Heart right ventricle (tissue), 16 donors: ENCODE results near the gene JMJD8. TPM values are rescaled to one million over a fixed set of nuclear protein-coding genes. Genes with fewer than 3 reads are reported as not detected.

ENCODE experiments used
- ATAC-seq, 8 donors: fragments of 200-7000 bp; cut with Tn5 transposase; one replicate each; pipeline ENCODE4 v1.9.1; 2020; ENCODE audit warnings: mild to moderate bottlenecking in 8 of 8, moderate library complexity in 8 of 8, moderate number of reproducible peaks in 1 of 8
- DNase-seq, 2 donors: peaks; one replicate each; pipeline ENCODE4 v3.0.0-alpha.2; 2020
- H3K27ac ChIP-seq, 10 donors: fragments of 200-600 bp; sonication (generic) in 2 of 10; one replicate each; pipeline versions ENCODE4 v1.5.0 to v1.8.0; 2020 to 2022; ENCODE audit warnings: mild to moderate bottlenecking in 3 of 10
- H3K27me3 ChIP-seq, 7 donors: fragments of 200-600 bp; one replicate each; pipeline ENCODE4 v1.8.0; 2021 to 2022; ENCODE audit warnings: mild to moderate bottlenecking in 2 of 7
- H3K36me3 ChIP-seq, 9 donors: fragments of 200-600 bp; sonication (generic) in 1 of 9; one replicate each; pipeline versions ENCODE4 v1.5.0 to v1.8.0; 2020 to 2022; ENCODE audit warnings: mild to moderate bottlenecking in 2 of 9
- H3K4me1 ChIP-seq, 9 donors: fragments of 200-600 bp; sonication (generic) in 1 of 9; one replicate each; pipeline versions ENCODE4 v1.5.0 to v1.8.0; 2020 to 2022; ENCODE audit warnings: mild to moderate bottlenecking in 4 of 9
- H3K4me3 ChIP-seq, 10 donors: fragments of 200-600 bp; sonication (generic) in 2 of 10; one replicate each; pipeline versions ENCODE4 v1.5.0 to v1.8.0; 2020 to 2022; ENCODE audit warnings: mild to moderate bottlenecking in 7 of 10, moderate library complexity in 2 of 10
- H3K9me3 ChIP-seq, 11 donors: fragments of 200-600 bp in 10 of 11; sonication (generic) in 2 of 11; one replicate each; pipeline versions ENCODE4 v1.5.0 to v1.8.0; 2013 to 2022; ENCODE audit warnings: mild to moderate bottlenecking in 2 of 11, control low read depth in 1 of 11, moderate library complexity in 1 of 11
- CTCF ChIP-seq, 9 donors: fragments of 200-600 bp; sonication (generic) in 2 of 9; IDR thresholded peaks; one replicate each; pipeline versions ENCODE4 v1.5.0 to v1.8.0; 2021 to 2022; ENCODE audit warnings: antibody characterized with exemption in 9 of 9, mild to moderate bottlenecking in 5 of 9, moderate library complexity in 1 of 9
- WGBS, 2 donors: extraction: QIAGEN DNeasy Blood & Tissue Kit; methylation state at CpG; one replicate each; pipeline ENCODE4 v1.1.7; 2013; ENCODE audit warnings: inconsistent platforms in 1 of 2; 5-methylcytosine and 5-hydroxymethylcytosine counted together
- intact Hi-C, 10 donors: fragments of 100-400 bp; cut with DNase I; formaldehyde crosslinking; loops; one replicate each; pipeline versions ENCODE4 v1.11.1 to v1.14.2; 2022
- long read RNA-seq, 3 donors: library from polyadenylated mRNA; unstranded; transcript quantifications; one replicate each; pipeline ENCODE4 v2.0.0, GENCODE V29; 2020 to 2021
- polyA plus RNA-seq, 2 donors: library from polyadenylated mRNA; stranded (reverse); fragments of 200-250 nt; gene quantifications; one replicate each; pipeline ENCODE4 v1.2.3, GENCODE V29; 2013
- total RNA-seq, 10 donors: library from RNA; stranded (reverse); fragmentation: NEBNext Ultra II Directional in 3 of 10; extraction: Animal tissue kit (Norgen Biotek cat#: 25700) in 3 of 10; gene quantifications; one replicate each; pipeline versions ENCODE4 v1.2.1 to v1.2.4, GENCODE V29; 2021 to 2023
- donor health status: Arrhythmogenic right ventricular cardiomyopathy.
- donor health status: ischemic (EF 13 %, LVEDD 7.1; RV severe dilation, severe dysfunction).
- donor health status: healthy with polysubstance abuse.
- donor health status: DM: no; HTN: yes; CAD: no.
- donor health status: DM: no; HTN: no; CAD: no.
- donor health status: ischemic (EF 25% LVEDD 6.9; RV normal size, moderate dysfunction).
- donor health status: ischemic (EF 25% LVEDD 5.7; RV mildly dilated, moderate dysfunction).
- donor health status: healthy.
- donor health status: DM: yes; HTN: yes; CAD: no.
- donor health status: Ischemic cardiomyopathy.
- donor health status: ischemic (EF 35%, LVEDD 5.7; RV mildly dilated, moderate dysfunction).
- donor health status: nonischemic (EF 11% LVEDD 7.7; RV severe dilation, severe dysfunction).
- donor health status: DM: yes; HTN: yes; CAD: no.
- donor health status: PGD.
- donor health status: ischemic (EF 29% LVEDD 5.4; RV normal size, mild dysfunction).
- donor health status: nonischemic (EF 23%, LVEDD 6.1; RV moderate dilation, normal function).

JMJD8 gene, protein sequence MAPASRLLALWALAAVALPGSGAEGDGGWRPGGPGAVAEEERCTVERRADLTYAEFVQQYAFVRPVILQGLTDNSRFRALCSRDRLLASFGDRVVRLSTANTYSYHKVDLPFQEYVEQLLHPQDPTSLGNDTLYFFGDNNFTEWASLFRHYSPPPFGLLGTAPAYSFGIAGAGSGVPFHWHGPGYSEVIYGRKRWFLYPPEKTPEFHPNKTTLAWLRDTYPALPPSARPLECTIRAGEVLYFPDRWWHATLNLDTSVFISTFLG
- total RNA-seq (10 to 100 TPM; 36.9 to 50.6 (median 44.0) TPM), polyA plus RNA-seq (10 to 100 TPM; 34.7 to 60.6 TPM)
- long read RNA-seq, donor 1, transcript JMJD8-209 (8 exons, 2,205 nt), result minor isoform, 6 of 108 reads
- long read RNA-seq, donor 1, transcript JMJD8-201 (9 exons, 2,038 nt), result major isoform, 50 of 108 reads
- long read RNA-seq, donor 1, partial matches to known transcripts, result 9 of 108 reads
- long read RNA-seq, donor 1, other reads (novel, unspliced or antisense), result 37 of 108 reads
- long read RNA-seq, donor 2, transcript JMJD8-203 (8 exons, 1,015 nt), result minor isoform, 7 of 114 reads
- long read RNA-seq, donor 2, transcript JMJD8-201 (9 exons, 2,038 nt), result major isoform, 42 of 114 reads
- long read RNA-seq, donor 2, transcript JMJD8-209 (8 exons, 2,205 nt), result minor isoform, 6 of 114 reads
- long read RNA-seq, donor 2, partial matches to known transcripts, result 18 of 114 reads
- long read RNA-seq, donor 2, other reads (novel, unspliced or antisense), result 39 of 114 reads
- long read RNA-seq, donor 3, transcript JMJD8-209 (8 exons, 2,205 nt), result minor isoform, 7 of 60 reads
- long read RNA-seq, donor 3, transcript JMJD8-203 (8 exons, 1,015 nt), result major isoform, 15 of 60 reads
- long read RNA-seq, donor 3, partial matches to known transcripts, result 13 of 60 reads
- long read RNA-seq, donor 3, other reads (novel, unspliced or antisense), result 21 of 60 reads

GRCh38 chr16:684071-684794 is at the start of gene JMJD8:
Gene JMJD8, minus strand, starts transcription at chr16:684334. Its CDS starts 15 bp downstream, at chr16:684319.
- intact Hi-C loops, result no loop called here
- Histone ChIP-seq H3K4me1 (peaks cover 32 to 67% (median 55%) of the 10 kb centered on the region in 9 donors), H3K27ac (peak within 1 kb of the TSS in 9 of 10 donors; percentile 64 to 88 (median 82)), H3K27me3 (no peaks in the 10 kb centered on the region), H3K36me3 (peaks cover 0 to 48% (median 19%) of the 10 kb centered on the region in 9 donors), H3K9me3 (no peaks in the 10 kb centered on the region), H3K4me3 (peak within 1 kb of the TSS; percentile 40 to 94 (median 76))
- DNase-seq (peak; percentile 97 to 99), ATAC-seq (peak; percentile 64 to 83 (median 76))
- TF ChIP-seq CTCF (IDR thresholded peaks at IDR 0.05), result no peak
- WGBS, 2 donors, result 3 to 4% methylated on average over 87 to 88 of the region's 91 CpGs

GRCh38 chr16:733382-734207 is 49.5 kb upstream of the JMJD8 start:
- intact Hi-C loops, result no loop called here
- Histone ChIP-seq H3K4me3 (no peak overlapping the region), H3K9me3 (no peaks in the 10 kb centered on the region), H3K36me3 (peaks cover 0 to 88% (median 34%) of the 10 kb centered on the region in 9 donors), H3K27me3 (peaks cover 0 to under 1% (median 0%) of the 10 kb centered on the region in 7 donors), H3K4me1 (peaks cover under 1 to 6% (median 4%) of the 10 kb centered on the region in 9 donors), H3K27ac (no peak overlapping the region)
- 76 to 85% methylated on average over 34 of the region's 34 CpGs for WGBS, 2 donors
- ATAC-seq (no peak), DNase-seq (peak in 1 of 2 donors; percentile 15)
- peak in 4 of 9 donors; percentile 23 to 39 (median 32) for TF ChIP-seq CTCF (IDR thresholded peaks at IDR 0.05)

GRCh38 chr16:732936-733335 is 48.8 kb upstream of the JMJD8 start:
- Histone ChIP-seq H3K27me3 (peaks cover 0 to 7% (median 3%) of the 10 kb centered on the region in 7 donors), H3K36me3 (peaks cover 0 to 81% (median 34%) of the 10 kb centered on the region in 9 donors), H3K4me3 (no peak overlapping the region), H3K9me3 (no peaks in the 10 kb centered on the region), H3K27ac (no peak overlapping the region), H3K4me1 (peaks cover 5 to 12% (median 10%) of the 10 kb centered on the region in 9 donors)
- ATAC-seq (no peak), DNase-seq (no peak)
- intact Hi-C loops, result no loop called here
- 91 to 92% methylated on average over 13 of the region's 13 CpGs for WGBS, 2 donors
- TF ChIP-seq CTCF (IDR thresholded peaks at IDR 0.05), result no peak
